HepG2 (cell line): ENCODE data around the gene LRRC34. TPM values are rescaled to one million over a fixed set of nuclear protein-coding genes. Genes with fewer than 3 reads are reported as not detected.

ENCODE experiments used
- ATAC-seq: fragments of 200-7000 bp; cut with Tn5 transposase; 3 replicates; pipeline ENCODE4 v1.9.1; 2020; ENCODE audit warnings: mild to moderate bottlenecking, moderate library complexity
- BruUV-seq: library from RNA; stranded (reverse); fragments of 400-500 nt; replicated peaks from 2 replicates; lab custom pipeline; 2021; lab: Mats Ljungman, UMichigan
- CTCF ChIA-PET: fragments of 300-600 bp; formaldehyde crosslinking; extraction: SDS; loops from one replicate; lab custom pipeline; 2021; ENCODE audit warnings: low total read pairs, inconsistent platforms, low intra/inter-chr PET ratio; lab: Yijun Ruan, JAX
- POLR2A ChIA-PET: fragments of 350-600 bp; sonication (Branson Sonifier 250); formaldehyde crosslinking; loops from one replicate; lab custom pipeline; 2020; ENCODE audit warnings: antibody characterized with exemption, inconsistent platforms; lab: Yijun Ruan, JAX
- DNase-seq: peaks from one replicate; pipeline ENCODE4 v3.0.0-alpha.2; 2015; ENCODE audit warnings: low spot score
- FAIRE-seq: peaks from 3 replicates; lab custom pipeline; 2011; peaks lifted over from hg19 to GRCh38; lab: Jason Lieb, UNC
- H2AFZ ChIP-seq: one replicate; pipeline ENCODE4 v1.6.1; 2011; ENCODE audit warnings: low read length, inconsistent platforms
- H3K27ac ChIP-seq: fragments of 300-600 bp; 3 replicates; pipeline ENCODE4 v1.8.0; 2011; ENCODE audit warnings: mixed run types, mild to moderate bottlenecking, mixed read lengths, low read length, inconsistent platforms; ENCODE audit not compliant: insufficient read depth; ENCODE audit errors: extremely low read length
- H3K27me3 ChIP-seq, 2 experiments: fragments of 200-600 bp in 1 of 2; 2 replicates in 1 of 2; 3 replicates in 1 of 2; pipeline versions ENCODE4 v1.6.0 to v1.8.0; 2011; ENCODE audit warnings: low read length in 2 of 2, mild to moderate bottlenecking in 2 of 2, moderate library complexity in 2 of 2, inconsistent platforms in 1 of 2; ENCODE audit not compliant: insufficient read depth in 2 of 2, control insufficient read depth in 1 of 2
- H3K36me3 ChIP-seq, 2 experiments: fragments of 200-600 bp in 1 of 2; replicated peaks in 1 of 2; 2 replicates in 1 of 2; 3 replicates in 1 of 2; pipeline versions ENCODE4 v1.5.1 to v1.8.0; 2011; ENCODE audit warnings: low read length in 2 of 2, inconsistent platforms in 1 of 2; ENCODE audit not compliant: insufficient read depth in 2 of 2, control insufficient read depth in 1 of 2
- H3K4me1 ChIP-seq: 2 replicates; pipeline ENCODE4 v1.5.1; 2012; ENCODE audit warnings: low read length, inconsistent platforms; ENCODE audit not compliant: insufficient read depth
- H3K4me2 ChIP-seq: 2 replicates; pipeline ENCODE4 v1.6.0; 2011; ENCODE audit warnings: low read depth, low read length, inconsistent platforms
- H3K4me3 ChIP-seq, 3 experiments: fragments of 200-600 bp in 1 of 3; sonication (generic), shearing (Covaris generic) in 1 of 3; replicated peaks in 1 of 3; 2 replicates each; pipeline ENCODE4 v1.5.1; 2011 to 2016; ENCODE audit warnings: low read length in 3 of 3, inconsistent platforms in 2 of 3, low read depth in 2 of 3, mild to moderate bottlenecking in 2 of 3, control low read depth in 1 of 3, mixed read lengths in 1 of 3; ENCODE audit not compliant: insufficient read depth in 1 of 3
- H3K79me2 ChIP-seq: one replicate; pipeline ENCODE4 v1.6.1; 2011; ENCODE audit warnings: low read length, inconsistent platforms; ENCODE audit not compliant: insufficient read depth
- H3K9ac ChIP-seq: 2 replicates; pipeline ENCODE4 v1.6.0; 2011; ENCODE audit warnings: mild to moderate bottlenecking, low read depth, low read length, inconsistent platforms; ENCODE audit not compliant: insufficient read depth
- H3K9me3 ChIP-seq: 2 replicates; pipeline ENCODE4 v1.5.1; 2012; ENCODE audit warnings: mild to moderate bottlenecking, low read length
- H4K20me1 ChIP-seq: 2 replicates; pipeline ENCODE4 v1.6.0; 2011; ENCODE audit warnings: inconsistent platforms, mild to moderate bottlenecking, low read length, moderate library complexity; ENCODE audit not compliant: insufficient read depth
- NCOA5 ChIP-seq: sonication (generic); formaldehyde crosslinking; IDR thresholded peaks from 2 replicates; pipeline ENCODE4 v1.4.0; 2020; ENCODE audit warnings: missing genetic modification reagents
- SRSF1 ChIP-seq: fragments of 200-400 bp; formaldehyde crosslinking; optimal IDR thresholded peaks from 2 replicates; pipeline ENCODE3; 2017; ENCODE audit warnings: mild to moderate bottlenecking, low read depth, low read length, moderate library complexity
- YEATS4 ChIP-seq: sonication (generic); formaldehyde crosslinking; IDR thresholded peaks from 2 replicates; pipeline ENCODE4 v1.4.0; 2020; ENCODE audit warnings: missing genetic modification reagents, borderline replicate concordance
- ZBTB38 ChIP-seq: sonication (generic); formaldehyde crosslinking; IDR thresholded peaks from 2 replicates; pipeline ENCODE4 v1.5.1; 2020; ENCODE audit warnings: mild to moderate bottlenecking, missing genetic modification reagents
- ZKSCAN1 ChIP-seq: fragments of 150-350 bp; IDR thresholded peaks from 2 replicates; pipeline ENCODE4 v1.6.1; 2014; ENCODE audit warnings: low read length
- ZNF484 ChIP-seq: sonication (generic); formaldehyde crosslinking; IDR thresholded peaks from 2 replicates; pipeline ENCODE4 v1.5.1; 2020; ENCODE audit warnings: mild to moderate bottlenecking, low read depth, missing genetic modification reagents, borderline replicate concordance
- ZNF577 ChIP-seq: sonication (generic); formaldehyde crosslinking; IDR thresholded peaks from 2 replicates; pipeline ENCODE4 v1.4.0; 2020; ENCODE audit warnings: mild to moderate bottlenecking, low read depth, missing genetic modification reagents, borderline replicate concordance
- ZSCAN12 ChIP-seq: sonication (generic); formaldehyde crosslinking; IDR thresholded peaks from 2 replicates; pipeline ENCODE4 v1.9.0; 2021; ENCODE audit warnings: mild to moderate bottlenecking, missing genetic modification reagents
- WGBS: methylation state at CpG from one replicate; pipeline ENCODE4 v1.1.6; 2017; ENCODE audit warnings: low lambda C conversion rate; 5-methylcytosine and 5-hydroxymethylcytosine counted together
- in situ Hi-C: cut with HindIII; loops from 2 replicates; pipeline ENCODE4 v1.10.0; 2017; ENCODE audit warnings: low pct_unique_long_range_greater_than_20kb; ENCODE audit not compliant: extremely low pct_ligation_motif_present
- intact Hi-C: fragments of 100-400 bp; cut with micrococcal nuclease; formaldehyde crosslinking; loops from one replicate; pipeline ENCODE4 v1.10.0; 2022; ENCODE audit not compliant: unreplicated experiment
- polyA plus RNA-seq, 8 experiments: library from polyadenylated mRNA; depleted of rRNA in 3 of 8; stranded (reverse) in 7 of 8; unstranded in 1 of 8; fragments of >200 nt; fragmentation: Illumina TruSeq in 4 of 8; extraction: Trizol in 4 of 8; gene quantifications; 2 replicates each; pipeline versions ENCODE4 v1.2.1 to v1.2.3, GENCODE V29; 2011 to 2016; ENCODE audit warnings: low read depth in 4 of 8, missing spikeins in 1 of 8, mixed read lengths in 1 of 8; ENCODE audit not compliant: insufficient read depth in 1 of 8
- total RNA-seq, 5 experiments: library from RNA; depleted of rRNA; stranded (reverse); fragments of >200 nt; fragmentation: Illumina TruSeq; extraction: Trizol; gene quantifications; 2 replicates each; pipeline ENCODE4 v1.2.3, GENCODE V29; 2016; ENCODE audit warnings: low read depth in 1 of 5
- TF ChIP-seq, protein P1 (sequence below), 2 experiments: IDR thresholded peaks; 2 replicates each; pipeline ENCODE4 v1.6.1; 2011 to 2012; ENCODE audit warnings: low read length in 2 of 2, borderline replicate concordance in 1 of 2, low read depth in 1 of 2, mild to moderate bottlenecking in 1 of 2, moderate library complexity in 1 of 2
- TF ChIP-seq, protein P2 (sequence below): IDR thresholded peaks from 2 replicates; pipeline ENCODE4 v1.6.1; 2016; ENCODE audit warnings: missing compliant biosample characterization, missing genetic modification reagents, borderline replicate concordance
- TF ChIP-seq, protein P3 (sequence below): sonication (generic); formaldehyde crosslinking; IDR thresholded peaks from 2 replicates; pipeline ENCODE4 v1.8.0; 2022; ENCODE audit warnings: missing genetic modification reagents, mild to moderate bottlenecking, borderline replicate concordance

LRRC34 gene
- total and polyA plus RNA-seq, 2 of the 13 experiments (the other 11 are each of a cell fraction or from before 2014, with no cell fraction given) = not detected

DNA sequence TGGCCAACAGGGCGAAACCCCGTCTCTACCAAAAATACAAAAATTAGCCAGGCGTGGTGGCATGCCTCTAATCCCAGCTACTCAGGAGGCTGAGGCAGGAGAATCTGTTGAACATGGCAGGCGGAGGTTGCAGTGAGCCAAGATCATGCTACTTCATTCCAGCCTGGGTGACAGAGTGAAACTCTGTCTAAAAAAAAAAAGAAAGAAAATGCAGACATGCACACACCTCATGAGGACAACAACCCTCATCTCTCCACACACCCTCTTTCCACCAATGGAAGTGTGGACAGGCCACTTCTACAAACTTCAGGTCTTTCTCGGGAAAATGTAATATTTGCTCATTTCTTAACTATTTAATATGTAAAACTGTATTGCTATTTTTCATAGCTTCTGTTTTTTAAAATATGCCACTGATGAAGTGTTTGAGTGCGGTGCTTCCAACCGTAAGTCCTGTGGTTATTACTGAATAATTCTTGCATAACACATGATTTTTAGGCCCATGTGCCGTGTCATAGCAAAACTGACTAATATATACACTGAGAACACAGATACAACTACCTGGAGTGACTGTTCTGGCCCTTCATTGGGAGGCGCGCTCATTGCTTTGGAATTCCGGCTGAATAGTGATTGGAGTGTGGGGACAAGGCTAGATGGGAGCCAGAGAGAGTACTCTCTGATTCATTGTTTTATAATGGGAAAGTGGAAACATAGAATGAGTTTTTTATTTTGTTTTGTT, 33.9 kb upstream of the LRRC34 start:
- Histone ChIP-seq H2AFZ (no peak overlapping the region), H3K36me3 (no peaks in the 10 kb centered on the region), H3K79me2 (no peaks in the 10 kb centered on the region), H3K9ac (no peak overlapping the region), H3K27ac (no peak overlapping the region), H3K4me3 (no peak overlapping the region), H4K20me1 (no peaks in the 10 kb centered on the region), H3K4me1 (no peaks in the 10 kb centered on the region), H3K9me3 (no peaks in the 10 kb centered on the region), H3K4me2 (no peak overlapping the region), H3K27me3 (no peaks in the 10 kb centered on the region)
- POLR2A ChIA-PET = no interaction called here
- no TSS peak for BruUV-seq
- ATAC-seq = no peak
- intact Hi-C loops = no loop called here
- WGBS = 62% methylated on average over 11 of the region's 11 CpGs
- TF ChIP-seq ZBTB38 (CRISPR knock-in tag) = no peak
- TF ChIP-seq, protein P1, sequence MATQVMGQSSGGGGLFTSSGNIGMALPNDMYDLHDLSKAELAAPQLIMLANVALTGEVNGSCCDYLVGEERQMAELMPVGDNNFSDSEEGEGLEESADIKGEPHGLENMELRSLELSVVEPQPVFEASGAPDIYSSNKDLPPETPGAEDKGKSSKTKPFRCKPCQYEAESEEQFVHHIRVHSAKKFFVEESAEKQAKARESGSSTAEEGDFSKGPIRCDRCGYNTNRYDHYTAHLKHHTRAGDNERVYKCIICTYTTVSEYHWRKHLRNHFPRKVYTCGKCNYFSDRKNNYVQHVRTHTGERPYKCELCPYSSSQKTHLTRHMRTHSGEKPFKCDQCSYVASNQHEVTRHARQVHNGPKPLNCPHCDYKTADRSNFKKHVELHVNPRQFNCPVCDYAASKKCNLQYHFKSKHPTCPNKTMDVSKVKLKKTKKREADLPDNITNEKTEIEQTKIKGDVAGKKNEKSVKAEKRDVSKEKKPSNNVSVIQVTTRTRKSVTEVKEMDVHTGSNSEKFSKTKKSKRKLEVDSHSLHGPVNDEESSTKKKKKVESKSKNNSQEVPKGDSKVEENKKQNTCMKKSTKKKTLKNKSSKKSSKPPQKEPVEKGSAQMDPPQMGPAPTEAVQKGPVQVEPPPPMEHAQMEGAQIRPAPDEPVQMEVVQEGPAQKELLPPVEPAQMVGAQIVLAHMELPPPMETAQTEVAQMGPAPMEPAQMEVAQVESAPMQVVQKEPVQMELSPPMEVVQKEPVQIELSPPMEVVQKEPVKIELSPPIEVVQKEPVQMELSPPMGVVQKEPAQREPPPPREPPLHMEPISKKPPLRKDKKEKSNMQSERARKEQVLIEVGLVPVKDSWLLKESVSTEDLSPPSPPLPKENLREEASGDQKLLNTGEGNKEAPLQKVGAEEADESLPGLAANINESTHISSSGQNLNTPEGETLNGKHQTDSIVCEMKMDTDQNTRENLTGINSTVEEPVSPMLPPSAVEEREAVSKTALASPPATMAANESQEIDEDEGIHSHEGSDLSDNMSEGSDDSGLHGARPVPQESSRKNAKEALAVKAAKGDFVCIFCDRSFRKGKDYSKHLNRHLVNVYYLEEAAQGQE (IDR thresholded peaks at IDR 0.05; ENCODE audit: borderline replicate concordance in 1 of 2, low read depth in 1 of 2, low read length in 2 of 2) = no peak
- no peak for TF ChIP-seq ZNF484 (CRISPR knock-in tag)
- no peak for TF ChIP-seq ZKSCAN1
- TF ChIP-seq SRSF1 = no peak
- TF ChIP-seq ZNF577 (CRISPR knock-in tag) = no peak
- no peak for TF ChIP-seq YEATS4
- TF ChIP-seq, protein P2, sequence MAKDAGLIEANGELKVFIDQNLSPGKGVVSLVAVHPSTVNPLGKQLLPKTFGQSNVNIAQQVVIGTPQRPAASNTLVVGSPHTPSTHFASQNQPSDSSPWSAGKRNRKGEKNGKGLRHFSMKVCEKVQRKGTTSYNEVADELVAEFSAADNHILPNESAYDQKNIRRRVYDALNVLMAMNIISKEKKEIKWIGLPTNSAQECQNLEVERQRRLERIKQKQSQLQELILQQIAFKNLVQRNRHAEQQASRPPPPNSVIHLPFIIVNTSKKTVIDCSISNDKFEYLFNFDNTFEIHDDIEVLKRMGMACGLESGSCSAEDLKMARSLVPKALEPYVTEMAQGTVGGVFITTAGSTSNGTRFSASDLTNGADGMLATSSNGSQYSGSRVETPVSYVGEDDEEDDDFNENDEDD (CRISPR knock-in tag) = no peak
- TF ChIP-seq NCOA5 (CRISPR knock-in tag) = no peak
- no peak for TF ChIP-seq ZSCAN12 (CRISPR knock-in tag)
- TF ChIP-seq, protein P3, sequence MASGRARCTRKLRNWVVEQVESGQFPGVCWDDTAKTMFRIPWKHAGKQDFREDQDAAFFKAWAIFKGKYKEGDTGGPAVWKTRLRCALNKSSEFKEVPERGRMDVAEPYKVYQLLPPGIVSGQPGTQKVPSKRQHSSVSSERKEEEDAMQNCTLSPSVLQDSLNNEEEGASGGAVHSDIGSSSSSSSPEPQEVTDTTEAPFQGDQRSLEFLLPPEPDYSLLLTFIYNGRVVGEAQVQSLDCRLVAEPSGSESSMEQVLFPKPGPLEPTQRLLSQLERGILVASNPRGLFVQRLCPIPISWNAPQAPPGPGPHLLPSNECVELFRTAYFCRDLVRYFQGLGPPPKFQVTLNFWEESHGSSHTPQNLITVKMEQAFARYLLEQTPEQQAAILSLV (CRISPR knock-in tag) = no peak
- DNase-seq = no peak
- no peak for FAIRE-seq
- in situ Hi-C loops = no loop called here
- CTCF ChIA-PET = no interaction called here
